Erythroblast (primary cell): ENCODE measurements around the gene STEAP1B.

Experiments used
- GATA1 ChIP-seq: IDR thresholded peaks from 2 replicates; pipeline ENCODE4 v1.6.1; 2011; ENCODE audit warnings: low read depth, mild to moderate bottlenecking, control low read depth, low read length, moderate library complexity
- POLR2A ChIP-seq: IDR thresholded peaks from 2 replicates; pipeline ENCODE4 v1.6.1; 2011; ENCODE audit warnings: mild to moderate bottlenecking, low read length

DNA sequence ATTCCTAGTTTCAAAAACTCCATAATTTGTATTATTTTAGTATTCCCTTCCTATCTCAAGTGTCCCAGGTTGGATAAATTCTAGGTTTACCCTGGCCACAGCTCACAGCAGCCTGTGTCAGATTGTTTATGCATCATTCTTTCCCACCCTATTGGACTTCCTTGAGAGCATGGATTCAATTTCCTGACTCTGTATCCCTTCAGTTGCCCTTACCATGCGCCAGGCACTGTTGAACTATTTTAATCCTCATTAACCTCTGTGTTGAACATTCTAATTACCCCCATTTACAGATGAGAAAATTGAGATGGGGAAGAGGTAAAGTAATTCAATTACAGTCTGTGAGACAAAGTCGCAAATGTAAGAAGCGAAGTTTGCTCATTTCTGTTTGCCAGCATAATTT is 58.8 kb downstream of the STEAP1B start:
- TF ChIP-seq POLR2A (no peak), GATA1 (no peak)
